ENCODE data around the gene OMG. TPM values are rescaled to one million over a fixed set of nuclear protein-coding genes. Genes with fewer than 3 reads are reported as not detected.

The OMG gene
- total and polyA plus RNA-seq, 8 donors = 3.1 to 10.7 (median 4.8) TPM

DNA sequence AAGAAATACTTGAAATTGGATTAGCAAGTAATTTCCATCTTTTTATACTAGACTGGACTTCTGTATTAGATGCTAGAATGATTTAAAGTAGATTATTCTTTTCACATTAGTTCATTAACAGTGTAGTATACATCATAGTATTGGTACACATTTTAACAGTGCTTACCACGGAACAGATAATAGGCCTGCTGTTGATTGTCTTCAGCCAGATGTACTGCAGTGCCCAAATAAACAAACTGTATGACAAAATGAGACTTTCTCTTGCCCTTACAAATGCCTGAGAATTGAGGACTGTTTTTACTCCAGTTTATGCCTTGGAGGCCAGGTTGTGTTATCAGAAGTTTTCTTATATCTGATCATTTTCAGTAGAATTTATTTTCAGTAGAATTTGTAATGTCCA, 23.8 kb upstream of the OMG start:
- Histone ChIP-seq H3K9me3 (no peaks in the 10 kb centered on the region), H3K27me3 (no peaks in the 10 kb centered on the region), H3K4me3 (peak overlapping the region in 1 of 2 donors; percentile 33), H3K36me3 (peaks cover 0 to 3% of the 10 kb centered on the region in 2 donors), H3K27ac (peak overlapping the region; percentile 82 to 90), H3K4me1 (peaks cover 0 to 49% of the 10 kb centered on the region in 2 donors)
- intact Hi-C loops (cut with DNase I) = loop anchor here in 1 of 2 donors (10.0 kb wide), 1 partner anchor 56 kb away; no protein-coding TSS in a partner anchor
- TF ChIP-seq, protein P1, sequence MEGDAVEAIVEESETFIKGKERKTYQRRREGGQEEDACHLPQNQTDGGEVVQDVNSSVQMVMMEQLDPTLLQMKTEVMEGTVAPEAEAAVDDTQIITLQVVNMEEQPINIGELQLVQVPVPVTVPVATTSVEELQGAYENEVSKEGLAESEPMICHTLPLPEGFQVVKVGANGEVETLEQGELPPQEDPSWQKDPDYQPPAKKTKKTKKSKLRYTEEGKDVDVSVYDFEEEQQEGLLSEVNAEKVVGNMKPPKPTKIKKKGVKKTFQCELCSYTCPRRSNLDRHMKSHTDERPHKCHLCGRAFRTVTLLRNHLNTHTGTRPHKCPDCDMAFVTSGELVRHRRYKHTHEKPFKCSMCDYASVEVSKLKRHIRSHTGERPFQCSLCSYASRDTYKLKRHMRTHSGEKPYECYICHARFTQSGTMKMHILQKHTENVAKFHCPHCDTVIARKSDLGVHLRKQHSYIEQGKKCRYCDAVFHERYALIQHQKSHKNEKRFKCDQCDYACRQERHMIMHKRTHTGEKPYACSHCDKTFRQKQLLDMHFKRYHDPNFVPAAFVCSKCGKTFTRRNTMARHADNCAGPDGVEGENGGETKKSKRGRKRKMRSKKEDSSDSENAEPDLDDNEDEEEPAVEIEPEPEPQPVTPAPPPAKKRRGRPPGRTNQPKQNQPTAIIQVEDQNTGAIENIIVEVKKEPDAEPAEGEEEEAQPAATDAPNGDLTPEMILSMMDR (IDR thresholded peaks at IDR 0.05) = no peak
- DNase-seq = no peak
- ATAC-seq = peak; percentile 44

DNA sequence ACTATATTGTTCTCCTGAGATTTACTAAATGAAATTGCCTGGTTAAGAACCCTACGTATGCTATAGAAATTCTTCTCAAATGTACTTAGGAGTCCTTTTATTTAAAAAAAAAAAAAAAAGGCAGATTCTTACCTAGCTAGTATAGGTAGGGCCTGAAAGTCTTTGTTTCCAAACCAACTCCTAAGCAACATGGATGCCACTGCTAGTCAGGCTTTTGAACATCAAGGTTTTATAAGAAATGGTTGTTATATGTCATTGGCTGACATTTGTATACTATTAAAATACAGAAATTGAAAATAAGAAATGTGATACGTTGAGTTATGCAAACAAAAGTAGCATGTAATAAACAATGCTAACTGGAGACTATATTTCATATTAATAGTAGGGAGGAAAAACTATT, 23.2 kb upstream of the OMG start:
- ATAC-seq (no peak), DNase-seq (no peak)
- no peaks in the 10 kb centered on the region for H3K9me3 ChIP-seq
- TF ChIP-seq, protein P1 (IDR thresholded peaks at IDR 0.05) = no peak
- H3K27me3 ChIP-seq = no peaks in the 10 kb centered on the region
- peaks cover 0 to 55% of the 10 kb centered on the region in 2 donors for H3K4me1 ChIP-seq
- H3K36me3 ChIP-seq = no peaks in the 10 kb centered on the region
- intact Hi-C loops (cut with DNase I) = loop anchor here in 1 of 2 donors (10.0 kb wide), 1 partner anchor 55 kb away; no protein-coding TSS in a partner anchor
- peak overlapping the region; percentile 82 to 90 for H3K27ac ChIP-seq
- H3K4me3 ChIP-seq = peak overlapping the region in 1 of 2 donors; percentile 33

DNA sequence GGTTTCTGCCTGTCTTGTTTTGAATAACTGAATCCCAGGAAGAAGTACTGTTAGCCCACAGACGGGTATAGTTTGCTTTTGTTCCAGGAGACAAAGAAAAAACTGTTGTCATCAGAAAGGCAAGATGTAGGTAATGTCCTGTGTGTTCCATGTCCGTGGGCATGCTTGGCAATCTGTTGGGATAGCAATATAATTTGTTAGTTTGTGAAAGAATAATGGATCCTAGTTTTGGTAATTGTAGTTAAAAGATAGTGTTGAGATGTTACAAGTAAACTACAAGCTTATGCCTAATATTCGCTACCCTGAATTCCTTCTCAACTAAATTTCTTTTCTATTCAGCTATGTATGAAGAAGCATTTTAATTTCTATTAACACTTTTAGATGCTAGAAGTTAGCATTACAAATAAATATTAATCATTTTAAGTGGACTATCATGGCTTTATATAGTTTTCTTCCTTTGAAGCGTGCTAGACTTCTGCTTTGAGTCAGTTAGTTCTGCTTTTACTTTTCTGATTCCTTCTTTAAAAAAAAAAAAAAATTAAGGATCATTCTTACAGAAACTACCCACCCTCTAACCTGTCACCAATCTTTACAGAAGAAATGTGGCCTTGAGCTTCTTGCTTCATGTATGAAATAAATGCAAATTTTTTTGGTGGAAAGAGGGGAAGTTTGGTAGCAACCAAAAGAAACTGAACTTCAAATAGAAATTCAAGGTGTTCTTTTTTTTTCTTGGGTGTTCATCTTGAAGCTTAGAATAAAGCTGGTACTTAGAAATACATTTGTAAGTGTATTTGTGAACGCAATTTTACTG, 22.0 kb upstream of the OMG start:
- Histone ChIP-seq H3K4me3 (peak overlapping the region in 1 of 2 donors; percentile 33), H3K4me1 (peaks cover 0 to 60% of the 10 kb centered on the region in 2 donors), H3K27ac (peak overlapping the region; percentile 82 to 90), H3K27me3 (no peaks in the 10 kb centered on the region), H3K9me3 (no peaks in the 10 kb centered on the region), H3K36me3 (no peaks in the 10 kb centered on the region)
- ATAC-seq (no peak), DNase-seq (no peak)
- intact Hi-C loops (cut with DNase I) = no loop called here
- TF ChIP-seq, protein P1 (IDR thresholded peaks at IDR 0.05) = no peak

DNA sequence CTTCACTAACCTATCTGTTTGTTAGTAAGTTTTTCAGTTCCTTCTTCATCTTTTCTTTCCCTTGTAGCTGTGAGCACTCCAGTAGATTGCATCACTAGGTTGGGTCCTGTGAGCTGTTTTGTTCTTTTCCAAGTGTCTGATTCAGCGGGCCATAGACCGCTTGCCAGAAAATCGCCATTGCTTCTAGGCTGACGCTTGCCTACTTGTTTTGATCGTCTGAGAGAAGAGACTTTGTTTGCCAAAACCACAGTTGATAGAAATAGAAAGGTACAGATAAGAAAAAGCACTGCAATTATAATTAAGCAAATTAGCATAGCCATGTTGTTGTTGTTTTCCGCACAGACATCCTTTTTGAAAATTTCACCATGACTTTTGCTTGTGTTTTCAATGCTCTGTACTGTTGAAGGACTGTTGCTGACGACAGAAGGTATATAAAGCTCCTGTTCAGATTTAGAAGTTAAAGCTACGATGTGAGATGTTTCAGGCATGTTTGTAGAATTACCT, 21.3 kb upstream of the OMG start:
- Histone ChIP-seq H3K4me1 (peaks cover 0 to 60% of the 10 kb centered on the region in 2 donors), H3K27ac (peak overlapping the region; percentile 82 to 90), H3K4me3 (peak overlapping the region in 1 of 2 donors; percentile 33), H3K9me3 (no peaks in the 10 kb centered on the region), H3K27me3 (no peaks in the 10 kb centered on the region), H3K36me3 (no peaks in the 10 kb centered on the region)
- peak in 2 of 4 donors; percentile 54 to 68 for DNase-seq
- intact Hi-C loops (cut with DNase I) = no loop called here
- TF ChIP-seq, protein P1 (IDR thresholded peaks at IDR 0.05) = no peak
- peak; percentile 64 for ATAC-seq

DNA sequence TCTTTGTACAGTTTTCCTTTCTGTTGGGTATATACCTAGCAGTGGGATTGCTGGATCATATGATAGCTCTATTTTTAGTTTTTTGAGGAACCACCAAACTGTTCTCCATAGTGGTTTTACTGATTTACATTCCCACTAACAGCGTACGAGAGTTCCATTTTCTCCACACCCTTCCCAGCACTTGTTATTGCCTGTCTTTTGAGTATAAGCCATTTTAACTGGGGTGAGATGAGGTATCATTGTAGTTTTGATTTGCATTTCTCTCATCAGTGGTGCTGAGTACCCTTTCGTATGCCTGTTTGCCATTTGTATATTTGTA, 17.7 kb upstream of the OMG start:
- Histone ChIP-seq H3K27ac (peak overlapping the region in 1 of 2 donors; percentile 95), H3K9me3 (no peaks in the 10 kb centered on the region), H3K36me3 (no peaks in the 10 kb centered on the region), H3K4me1 (peaks cover 0 to 46% of the 10 kb centered on the region in 2 donors), H3K4me3 (peak overlapping the region in 1 of 2 donors; percentile 44), H3K27me3 (no peaks in the 10 kb centered on the region)
- DNase-seq (no peak), ATAC-seq (no peak)
- intact Hi-C loops (cut with DNase I) = no loop called here
- TF ChIP-seq, protein P1 (IDR thresholded peaks at IDR 0.05) = no peak
